MM.1S (cell line): ENCODE measurements around the gene DIP2C.
"Not testable (repeated sequence)": the region's sequence is repeated elsewhere in the genome, so short reads cannot be mapped to it uniquely, and the experiment has no call there.

ENCODE experiments used
- CTCF ChIP-seq: fragments of 300-600 bp; sonication (generic); IDR thresholded peaks from 2 replicates; pipeline ENCODE4 v1.5.1; 2016; ENCODE audit warnings: antibody characterized with exemption, low read length, mixed read lengths
- EZH2phosphoT487 ChIP-seq: fragments of 300-600 bp; sonication (generic); IDR thresholded peaks from 2 replicates; pipeline ENCODE4 v1.6.1; 2018; ENCODE audit warnings: antibody characterized with exemption, low read length

- TF ChIP-seq EZH2phosphoT487, CTCF: not testable (repeated sequence)
Observed at GRCh38 chr10:596131-596530, 93.3 kb downstream of the DIP2C start.
